ENCODE data around the gene C10orf53.

C10orf53 gene

GRCh38 chr10:49737474-49738201, 58.2 kb downstream of the C10orf53 start:
- DNase-seq (ENCODE audit: low spot score), result no peak

GRCh38 chr10:49738616-49739360, 59.3 kb downstream of the C10orf53 start:
- no peak for DNase-seq (ENCODE audit: low spot score)

- no peak for DNase-seq (ENCODE audit: low spot score)
Observed at GRCh38 chr10:49739426-49739825, 60.0 kb downstream of the C10orf53 start.

GRCh38 chr10:49740346-49741107, 61.1 kb downstream of the C10orf53 start:
- DNase-seq (ENCODE audit: low spot score), result no peak

GRCh38 chr10:49741108-49741995, 61.9 kb downstream of the C10orf53 start:
- DNase-seq (ENCODE audit: low spot score), result no peak

GRCh38 chr10:49742683-49743463, 63.4 kb downstream of the C10orf53 start:
- no peak for DNase-seq (ENCODE audit: low spot score)

GRCh38 chr10:49743464-49744075, 64.1 kb downstream of the C10orf53 start:
- no peak for DNase-seq (ENCODE audit: low spot score)

GRCh38 chr10:49744091-49744685, 64.7 kb downstream of the C10orf53 start:
- DNase-seq (ENCODE audit: low spot score), result no peak

- DNase-seq (ENCODE audit: low spot score), result no peak
Observed at GRCh38 chr10:49744924-49745605, 65.6 kb downstream of the C10orf53 start.

GRCh38 chr10:49745756-49746155, 66.3 kb downstream of the C10orf53 start:
- DNase-seq (ENCODE audit: low spot score), result no peak

GRCh38 chr10:49746626-49747302, 67.3 kb downstream of the C10orf53 start:
- DNase-seq (ENCODE audit: low spot score), result no peak

All from globus pallidus (tissue), 1 donor.